Lower leg skin (tissue), 4 donors: ENCODE results near the gene ANKUB1. TPM values are rescaled to one million over a fixed set of nuclear protein-coding genes. Genes with fewer than 3 reads are reported as not detected.

Experiments
- DNase-seq, 2 donors: peaks; one replicate each; pipeline ENCODE4 v3.0.0-alpha.2; 2019; ENCODE audit warnings: low spot score in 2 of 2
- H3K4me3 ChIP-seq: fragments of 200-600 bp; sonication (generic); 2 replicates; pipeline ENCODE4 v1.5.1; 2017; ENCODE audit warnings: mild to moderate bottlenecking, low read depth; ENCODE audit not compliant: poor library complexity, severe bottlenecking
- CTCF ChIP-seq, 3 donors: fragments of 450-650 bp; IDR thresholded peaks; one replicate each; pipeline ENCODE4 v1.5.1; 2016; ENCODE audit warnings: antibody characterized with exemption in 3 of 3, mild to moderate bottlenecking in 3 of 3, moderate library complexity in 2 of 3
- POLR2A ChIP-seq, 2 donors: fragments of 450-650 bp; IDR thresholded peaks; one replicate each; pipeline ENCODE4 v1.6.1; 2016 to 2017; ENCODE audit warnings: antibody characterized with exemption in 2 of 2, mild to moderate bottlenecking in 1 of 2, moderate library complexity in 1 of 2
- WGBS, 2 donors: methylation state at CpG; one replicate each; pipeline ENCODE4 v1.1.5; 2018; 5-methylcytosine and 5-hydroxymethylcytosine counted together
- intact Hi-C: fragments of 100-400 bp; cut with DNase I; formaldehyde crosslinking; loops from one replicate; pipeline ENCODE4 v1.15.0; 2023; ENCODE audit warnings: low total_unique reads
- total RNA-seq, 4 donors: library from RNA; depleted of rRNA; stranded (reverse); fragments of >200 nt; gene quantifications; one replicate each; pipeline ENCODE4 v1.1.0, GENCODE V29; 2016

Gene ANKUB1
- total RNA-seq, 4 donors from 2014 or later: not detected

GRCh38 chr3:149726716-149727407 is 65.5 kb downstream of the ANKUB1 start:
- H3K4me3 ChIP-seq: no peak overlapping the region
- no peak for DNase-seq
- intact Hi-C loops: no loop called here
- 73 to 86% methylated on average over 2 of the region's 2 CpGs for WGBS, 2 donors
- TF ChIP-seq CTCF (IDR thresholded peaks at IDR 0.05) (no peak), POLR2A (IDR thresholded peaks at IDR 0.05) (no peak)

GRCh38 chr3:149723781-149724180 is 68.6 kb downstream of the ANKUB1 start:
- intact Hi-C loops: no loop called here
- H3K4me3 ChIP-seq: no peak overlapping the region
- TF ChIP-seq CTCF (IDR thresholded peaks at IDR 0.05): no peak
- no peak for DNase-seq

GRCh38 chr3:149720918-149721317 is 71.4 kb downstream of the ANKUB1 start:
- TF ChIP-seq POLR2A (IDR thresholded peaks at IDR 0.05): no peak
- no peak for TF ChIP-seq CTCF (IDR thresholded peaks at IDR 0.05)
- WGBS, 2 donors: 97 to 98% methylated on average over 2 of the region's 2 CpGs
- DNase-seq: no peak
- intact Hi-C loops: no loop called here
- H3K4me3 ChIP-seq: no peak overlapping the region

- 7 to 12% methylated on average over 2 of the region's 2 CpGs for WGBS, 2 donors
- intact Hi-C loops: loop anchor here (1.0 kb wide), 1 partner anchor 203 kb away; no protein-coding TSS in a partner anchor
- TF ChIP-seq CTCF (IDR thresholded peaks at IDR 0.05) (peak in 1 of 3 donors; percentile 42), POLR2A (IDR thresholded peaks at IDR 0.05) (no peak)
- no peak overlapping the region for H3K4me3 ChIP-seq
- peak in 1 of 2 donors; percentile 60 for DNase-seq
Observed at GRCh38 chr3:149717391-149718056, 74.8 kb downstream of the ANKUB1 start.

- TF ChIP-seq CTCF (IDR thresholded peaks at IDR 0.05): no peak
- TF ChIP-seq POLR2A (IDR thresholded peaks at IDR 0.05): no peak
- no peak overlapping the region for H3K4me3 ChIP-seq
- intact Hi-C loops: loop anchor here (1.0 kb wide), 1 partner anchor 203 kb away; no protein-coding TSS in a partner anchor
- WGBS, 2 donors: 74 to 90% methylated on average over 6 of the region's 6 CpGs
- no peak for DNase-seq
Observed at GRCh38 chr3:149716984-149717383, 75.4 kb downstream of the ANKUB1 start.
